GM04504 (cell line): ENCODE data around the gene MPC1.
"Not testable (repeated sequence)": the region's sequence is repeated elsewhere in the genome, so short reads cannot be mapped to it uniquely, and the experiment has no call there.

Source experiments
- DNase-seq: peaks from one replicate; pipeline ENCODE4 v3.0.0-alpha.2; 2012; ENCODE audit warnings: low read depth

MPC1 gene

DNA sequence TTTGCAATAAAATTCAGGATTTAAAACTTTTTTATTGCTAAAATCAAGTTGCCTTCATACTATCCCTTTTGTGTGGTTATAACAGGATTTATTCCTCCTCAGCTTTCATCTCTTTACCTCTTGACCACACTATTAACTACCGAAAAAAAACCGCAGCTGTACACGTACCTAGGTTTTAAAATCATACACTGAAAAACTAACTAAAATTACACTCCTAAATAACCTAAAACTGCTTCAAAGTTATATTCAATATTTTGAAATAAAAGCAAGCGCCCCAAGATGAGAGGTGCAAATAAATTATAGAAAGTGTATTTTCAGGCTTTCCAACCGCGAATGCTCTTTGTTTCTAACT is 1.4 kb downstream of the MPC1 start:
- no peak for DNase-seq

DNA sequence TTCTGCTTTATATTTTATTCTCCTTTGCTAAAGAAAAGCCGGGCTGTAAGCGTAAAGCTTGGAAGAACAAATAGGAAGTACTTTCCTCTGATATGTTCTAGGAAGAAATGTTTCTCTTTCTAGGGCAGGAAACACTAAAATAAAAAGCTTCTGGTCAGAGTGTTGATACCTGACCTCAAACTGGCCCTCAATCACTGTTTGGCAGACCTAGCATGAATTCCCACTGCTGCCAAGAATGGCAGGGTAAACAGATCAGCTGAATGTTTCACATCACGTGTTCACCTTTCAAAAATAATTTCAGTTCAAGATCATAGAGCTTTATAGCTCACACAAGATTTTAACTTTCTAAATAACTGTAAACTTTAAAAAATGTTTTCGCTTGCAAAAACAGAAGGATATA is 2.9 kb downstream of the MPC1 start:
- no peak for DNase-seq

- no peak for DNase-seq
Observed at GRCh38 chr6:166379103-166379586, 3.6 kb downstream of the MPC1 start.

DNA sequence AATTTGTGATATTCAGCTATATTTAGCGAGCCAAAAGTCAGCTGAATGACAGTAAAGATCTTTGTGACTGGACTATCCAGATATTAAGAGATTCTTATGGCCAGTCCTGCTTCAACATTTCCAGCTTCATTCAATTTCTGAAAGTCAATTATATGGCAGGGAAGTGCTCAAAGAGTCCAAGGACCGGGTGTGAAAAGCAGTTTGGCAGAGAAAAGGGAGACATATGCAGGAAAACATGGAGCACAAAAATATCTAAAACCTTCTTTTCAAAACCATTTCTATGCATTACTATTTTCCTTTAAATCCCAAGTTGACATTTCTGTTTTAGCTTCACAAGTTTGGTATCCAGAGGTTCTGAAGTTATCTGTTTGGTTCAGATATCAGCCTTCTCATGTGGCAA is 5.0 kb downstream of the MPC1 start:
- no peak for DNase-seq

DNA sequence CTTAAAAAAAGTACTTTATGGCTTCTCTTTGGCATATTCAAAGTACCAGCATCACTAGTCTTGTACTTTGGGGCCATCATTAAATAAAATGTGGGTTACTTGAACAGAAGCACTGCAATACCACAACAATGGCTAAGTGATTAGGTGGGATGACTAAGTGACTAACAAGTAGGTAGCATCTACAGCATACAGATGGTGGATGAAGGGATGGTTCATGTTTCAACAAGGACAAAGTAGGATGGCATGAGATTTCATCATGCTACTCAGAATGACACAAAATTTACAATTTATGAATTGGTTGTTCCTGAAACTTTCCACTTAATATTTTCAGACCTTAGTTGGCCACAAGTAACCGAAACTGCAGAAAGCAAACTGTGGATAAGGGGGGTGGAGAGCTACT is 7.7 kb downstream of the MPC1 start:
- DNase-seq: no peak

GRCh38 chr6:166370489-166370888 is 12.3 kb downstream of the MPC1 start:
- no peak for DNase-seq

- no peak for DNase-seq
Observed at GRCh38 chr6:166369782-166370181, 13.0 kb downstream of the MPC1 start.

- no peak for DNase-seq
Observed at GRCh38 chr6:166366921-166367320, 15.8 kb downstream of the MPC1 start.

- DNase-seq: no peak
Observed at GRCh38 chr6:166365806-166366205, 16.9 kb downstream of the MPC1 start.

DNA sequence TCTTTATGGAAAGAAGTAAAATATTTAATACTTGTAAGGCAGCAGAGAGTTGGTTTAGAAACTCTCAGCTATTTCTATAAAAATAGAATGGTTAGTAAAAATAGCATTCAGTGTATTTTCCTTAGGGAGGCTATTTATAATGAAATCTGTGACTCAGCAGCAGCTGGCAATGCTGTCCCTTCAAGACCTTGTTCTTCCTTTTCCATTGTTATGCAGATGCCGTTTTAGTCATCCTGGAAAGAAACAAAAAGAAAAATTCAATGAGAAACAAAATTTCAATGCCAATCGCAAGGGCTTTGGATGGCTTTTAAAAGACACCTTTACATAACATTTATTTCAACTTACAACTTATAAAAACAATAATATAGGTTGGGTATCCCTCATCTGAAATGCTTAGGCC is 17.5 kb downstream of the MPC1 start:
- no peak for DNase-seq

GRCh38 chr6:166364456-166364855 is 18.3 kb downstream of the MPC1 start:
- DNase-seq: no peak

- DNase-seq: not testable (repeated sequence)
Observed at GRCh38 chr6:166362427-166362826, 20.3 kb downstream of the MPC1 start.

DNA sequence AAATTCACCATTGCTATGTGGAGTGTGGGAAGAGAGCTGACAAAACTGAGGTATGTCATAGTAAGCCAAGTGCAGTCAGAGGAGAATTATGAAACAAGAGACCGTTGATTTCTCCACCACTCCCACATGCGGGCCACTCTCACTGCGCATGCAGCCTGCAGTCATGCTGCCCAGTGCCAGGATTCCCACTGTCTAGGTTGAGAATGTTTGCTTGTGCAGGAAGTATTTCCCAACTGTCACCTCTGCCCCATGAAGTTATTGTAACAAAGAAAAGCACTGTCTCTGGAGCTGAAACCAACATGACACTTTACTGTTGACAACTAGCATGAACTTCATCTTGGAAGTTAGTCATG is 21.7 kb downstream of the MPC1 start:
- DNase-seq: no peak

- no peak for DNase-seq
Observed at GRCh38 chr6:166360243-166361076, 22.3 kb downstream of the MPC1 start.

- no peak for DNase-seq
Observed at GRCh38 chr6:166355552-166355951, 27.2 kb downstream of the MPC1 start.

GRCh38 chr6:166354965-166355364 is 27.8 kb downstream of the MPC1 start:
- no peak for DNase-seq

- no peak for DNase-seq
Observed at GRCh38 chr6:166354143-166354542, 28.6 kb downstream of the MPC1 start.

- no peak for DNase-seq
Observed at GRCh38 chr6:166353507-166353906, 29.2 kb downstream of the MPC1 start.

DNA sequence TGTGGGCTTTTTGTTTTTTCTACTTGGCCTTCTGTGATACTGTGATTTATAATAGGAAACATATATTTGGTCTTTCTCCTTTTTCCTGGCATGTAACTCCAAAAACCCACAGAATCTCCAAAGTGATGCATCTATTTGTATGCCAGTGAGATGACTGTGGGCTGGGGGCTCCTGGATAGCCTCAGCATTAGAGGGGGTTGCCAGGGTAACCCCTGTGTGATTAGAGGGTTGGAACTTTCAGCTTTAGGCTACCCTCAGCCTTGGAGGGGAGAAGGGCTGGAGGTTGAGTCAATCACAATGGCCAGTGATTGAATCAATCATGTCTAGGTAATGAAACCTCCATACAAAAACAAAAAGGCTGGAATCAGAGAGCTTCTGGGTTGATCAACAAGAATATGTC is 29.8 kb downstream of the MPC1 start:
- no peak for DNase-seq

DNA sequence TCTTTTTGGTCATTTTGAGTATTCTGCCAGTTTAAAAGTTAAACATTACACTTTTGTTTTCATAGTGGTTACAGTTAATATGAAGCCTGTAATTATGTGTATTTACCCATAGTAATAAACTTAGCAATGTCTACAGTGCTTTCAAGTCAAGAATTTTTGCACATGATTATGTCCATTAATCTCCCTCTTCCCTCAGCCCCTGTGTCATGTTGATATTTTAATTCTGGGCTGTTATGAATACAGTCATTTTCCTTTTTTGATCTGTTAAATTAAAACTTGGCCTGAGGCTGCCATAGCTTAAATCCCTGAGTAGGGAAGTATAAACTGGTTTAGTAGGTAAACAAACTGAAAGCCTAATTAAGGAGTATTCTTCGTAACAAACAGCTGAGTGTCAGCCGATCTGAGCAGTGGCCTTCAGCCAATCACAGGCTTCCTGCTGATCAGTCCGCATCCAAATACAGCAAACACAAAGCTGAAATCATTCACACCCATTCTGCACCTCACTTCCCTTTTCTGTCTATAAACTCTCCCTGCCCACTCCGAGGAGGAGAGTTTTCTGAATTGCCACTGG is 30.9 kb downstream of the MPC1 start:
- DNase-seq: no peak

DNA sequence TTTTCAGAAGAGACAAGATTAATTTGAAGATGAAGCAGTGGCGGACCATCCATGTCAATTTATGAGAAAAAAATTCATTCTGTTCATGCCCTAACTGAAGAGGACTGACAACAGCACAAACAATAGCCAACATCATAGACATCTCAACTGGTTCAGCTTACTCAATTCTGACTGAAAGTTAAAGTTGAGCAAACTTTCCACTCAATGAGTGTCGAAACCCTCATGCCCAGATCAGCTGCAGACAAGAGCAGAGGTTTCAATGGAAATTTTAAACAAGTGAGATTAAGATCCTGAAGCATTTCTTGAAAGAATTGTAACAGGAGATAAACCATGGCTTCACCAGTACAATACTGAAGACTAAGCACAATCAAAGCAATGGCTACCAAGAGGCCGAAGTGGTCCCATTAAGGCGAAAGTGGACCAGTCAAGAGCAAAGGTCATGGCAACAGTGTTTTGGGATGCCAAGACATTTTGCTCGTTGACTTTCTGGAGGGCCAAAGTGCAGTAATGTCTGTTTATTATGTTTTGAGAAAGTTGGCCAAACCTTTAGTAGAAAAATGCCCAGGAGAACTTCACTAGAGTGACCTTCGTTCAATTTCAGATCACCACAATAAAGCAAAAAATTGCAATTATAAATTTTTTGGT is 34.3 kb downstream of the MPC1 start:
- DNase-seq: no peak

GRCh38 chr6:166346965-166347364 is 35.8 kb downstream of the MPC1 start:
- DNase-seq: no peak

DNA sequence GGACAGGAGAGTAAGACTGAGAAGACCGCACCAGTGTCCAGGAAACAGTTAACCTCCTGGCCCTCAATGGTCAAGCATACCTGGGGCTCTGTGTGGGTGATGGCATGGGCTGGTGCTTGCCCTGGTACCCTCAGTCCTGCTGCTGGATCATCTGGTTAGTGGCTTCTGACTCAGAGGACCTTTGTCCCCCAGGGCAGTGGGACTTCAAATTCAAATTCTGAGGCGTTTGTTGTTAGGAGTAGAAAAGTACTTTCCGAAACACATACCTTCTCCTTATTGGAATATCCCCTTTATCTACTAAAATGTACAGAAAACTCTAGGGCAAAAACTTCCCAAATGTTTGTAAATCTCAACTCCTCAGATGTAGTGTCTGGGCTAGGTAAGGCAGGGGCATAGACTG is 36.3 kb downstream of the MPC1 start:
- no peak for DNase-seq
